Ovary (tissue), 9 donors: ENCODE measurements around the gene NT5DC3. TPM values are rescaled to one million over a fixed set of nuclear protein-coding genes. Genes with fewer than 3 reads are reported as not detected.
"Not testable (repeated sequence)": the region's sequence is repeated elsewhere in the genome, so short reads cannot be mapped to it uniquely, and the experiment has no call there.

Experiments used
- DNase-seq, 5 donors: peaks; one replicate each; pipeline ENCODE4 v3.0.0-alpha.2; 2019 to 2020
- H3K27ac ChIP-seq, 2 donors: fragments of 200-600 bp; one replicate each; pipeline versions ENCODE4 v1.5.1 to v1.8.0; 2019 to 2022
- H3K27me3 ChIP-seq: fragments of 200-600 bp; one replicate; pipeline ENCODE4 v1.8.0; 2022
- H3K36me3 ChIP-seq: fragments of 200-600 bp; sonication (generic); one replicate; pipeline ENCODE4 v1.5.1; 2019
- H3K4me1 ChIP-seq: one replicate; pipeline ENCODE4 v1.8.1; 2013; ENCODE audit warnings: mild to moderate bottlenecking, moderate library complexity; ENCODE audit not compliant: insufficient read depth
- H3K4me3 ChIP-seq: fragments of 200-600 bp; sonication (generic); one replicate; pipeline ENCODE4 v1.5.1; 2017
- H3K9me3 ChIP-seq, 2 donors: fragments of 200-600 bp in 1 of 2; sonication (generic) in 1 of 2; one replicate each; pipeline versions ENCODE4 v1.5.1 to v1.8.1; 2013 to 2019; ENCODE audit warnings: mild to moderate bottlenecking in 1 of 2, moderate library complexity in 1 of 2
- CTCF ChIP-seq, 3 donors: fragments of 450-650 bp in 2 of 3; fragments of 200-600 bp in 1 of 3; IDR thresholded peaks; one replicate each; pipeline versions ENCODE4 v1.5.1 to v1.8.0; 2016 to 2022; ENCODE audit warnings: antibody characterized with exemption in 3 of 3, mild to moderate bottlenecking in 1 of 3
- EP300 ChIP-seq: sonication (generic); formaldehyde crosslinking; IDR thresholded peaks from one replicate; pipeline ENCODE4 v1.6.1; 2017; ENCODE audit warnings: antibody characterized with exemption
- POLR2A ChIP-seq: fragments of 450-650 bp; IDR thresholded peaks from one replicate; pipeline ENCODE4 v1.6.1; 2017; ENCODE audit warnings: antibody characterized with exemption, mild to moderate bottlenecking, moderate library complexity
- WGBS, 3 donors: extraction: QIAGEN DNeasy Blood & Tissue Kit in 1 of 3; methylation state at CpG; one replicate each; pipeline versions ENCODE4 v1.1.5 to v1.1.7; 2013 to 2017; 5-methylcytosine and 5-hydroxymethylcytosine counted together
- intact Hi-C, 4 donors: fragments of 100-400 bp; cut with DNase I; formaldehyde crosslinking; loops; one replicate each; pipeline versions ENCODE4 v1.11.0 to v1.15.1; 2022 to 2023
- polyA plus RNA-seq, 2 donors: library from polyadenylated mRNA; stranded (reverse); fragments of 200-250 nt in 1 of 2; fragments of 350-450 nt in 1 of 2; fragmentation: Illumina TruSeq in 1 of 2; extraction: RNeasy Lipid Tissue Mini Kit (QIAGEN cat#74804) in 1 of 2; gene quantifications; one replicate each; pipeline ENCODE4 v1.2.3, GENCODE V29; 2013 to 2014
- total RNA-seq, 7 donors: library from RNA; depleted of rRNA in 2 of 7; stranded (reverse); fragments of >200 nt in 2 of 7; fragmentation: NEBNext Ultra II Directional in 3 of 7; extraction: Animal tissue kit (Norgen Biotek cat#: 25700) in 3 of 7; gene quantifications; one replicate each; pipeline versions ENCODE4 v1.1.0 to v1.2.4, GENCODE V29; 2016 to 2023
- donor health status: DM: no; HTN: no; CAD: no; lungs with moderate emphysema.
- donor health status: DM: no; HTN: no; CAD: no.
- donor health status: Bipolar disorder and iron deficiency.
- donor health status: DM: yes; HTN: yes; CAD: no.
- donor health status: DM: no; HTN: no; CAD: no.
- donor health status: DM: yes; HTN: yes; CAD: no.

Gene NT5DC3
- total and polyA plus RNA-seq, 9 donors: 1.8 to 9.3 (median 7.1) TPM

DNA sequence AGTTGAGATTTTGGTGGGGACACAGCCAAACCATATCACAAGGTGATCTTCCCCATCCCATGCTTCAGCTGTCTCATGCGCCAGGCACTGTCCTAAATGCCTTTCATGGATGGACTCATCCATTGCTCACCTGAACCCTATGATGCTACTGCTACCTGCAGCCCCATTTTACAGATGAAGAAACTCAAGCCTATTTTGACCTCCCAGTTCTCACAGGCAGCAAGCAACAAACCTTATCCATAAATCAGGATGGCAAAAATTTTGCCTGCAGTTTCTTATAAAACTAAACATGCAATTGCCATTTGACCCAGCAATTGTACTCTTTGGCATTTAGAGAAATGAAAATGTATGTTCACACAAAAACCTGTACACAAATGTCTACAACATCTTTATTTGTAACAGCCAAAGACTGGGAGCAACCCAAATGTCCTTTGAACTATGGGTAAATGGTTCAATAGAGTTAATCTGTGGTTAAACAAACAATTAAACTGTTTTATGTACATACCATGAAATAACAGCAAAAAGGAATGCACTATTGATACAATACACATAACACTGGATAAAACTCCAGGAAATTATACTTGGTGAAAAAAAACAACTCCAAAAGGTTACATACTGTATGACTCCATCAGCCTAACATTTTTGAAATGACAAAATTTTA, 2.6 kb downstream of the NT5DC3 start:
- Histone ChIP-seq H3K4me3 (peak overlapping the region; percentile 87), H3K27me3 (no peaks in the 10 kb centered on the region), H3K27ac (no peak overlapping the region), H3K9me3 (no peaks in the 10 kb centered on the region), H3K36me3 (no peaks in the 10 kb centered on the region), H3K4me1 (peaks cover 1% of the 10 kb centered on the region)
- intact Hi-C loops: no loop called here
- no peak for DNase-seq
- 98 to 100% (median 100%) methylated on average over 1 of the region's 1 CpG for WGBS, 3 donors
- no peak for TF ChIP-seq POLR2A
- no peak for TF ChIP-seq EP300
- TF ChIP-seq CTCF (IDR thresholded peaks at IDR 0.05): no peak

GRCh38 chr12:103836345-103836744, 4.7 kb downstream of the NT5DC3 start:
- Histone ChIP-seq H3K9me3 (no peaks in the 10 kb centered on the region), H3K4me1 (peaks cover 1% of the 10 kb centered on the region), H3K36me3 (no peaks in the 10 kb centered on the region), H3K27me3 (no peaks in the 10 kb centered on the region), H3K27ac (no peak overlapping the region), H3K4me3 (no peak overlapping the region)
- DNase-seq: no peak
- intact Hi-C loops: no loop called here
- 69 to 83% (median 82%) methylated on average over 5 of the region's 5 CpGs for WGBS, 3 donors
- TF ChIP-seq EP300: no peak
- no peak for TF ChIP-seq POLR2A
- no peak for TF ChIP-seq CTCF (IDR thresholded peaks at IDR 0.05)

- 95 to 97% (median 96%) methylated on average over 11 of the region's 11 CpGs for WGBS, 3 donors
- DNase-seq, H3K4me1 ChIP-seq, H3K9me3 ChIP-seq, H3K36me3 ChIP-seq, intact Hi-C loops, H3K27me3 ChIP-seq, H3K27ac ChIP-seq, H3K4me3 ChIP-seq: not testable (repeated sequence)
These were observed 5.2 kb downstream of the NT5DC3 start for GRCh38 chr12:103835747-103836335.

DNA sequence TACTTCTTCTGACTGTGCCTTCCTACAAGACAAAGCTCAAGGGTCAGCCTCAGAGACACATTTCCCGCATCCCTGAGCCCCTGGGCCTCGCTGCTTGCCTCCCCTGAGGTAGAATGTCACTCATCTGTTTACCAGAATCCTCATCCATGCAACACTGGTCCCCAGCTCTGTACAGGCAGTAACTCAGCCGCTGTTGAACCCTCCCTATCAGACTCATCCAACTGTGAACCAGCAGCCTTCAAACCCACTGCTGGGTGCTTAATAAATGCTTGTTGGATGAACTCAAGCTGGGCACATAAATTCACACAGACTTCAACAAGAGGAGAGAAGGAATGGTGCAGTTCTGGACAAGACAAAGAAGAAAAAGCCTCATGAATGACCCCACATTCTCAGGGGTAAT, 6.1 kb downstream of the NT5DC3 start:
- H3K4me1 ChIP-seq: peaks cover 1% of the 10 kb centered on the region
- TF ChIP-seq CTCF (IDR thresholded peaks at IDR 0.05): no peak
- TF ChIP-seq EP300: no peak
- no peak for TF ChIP-seq POLR2A
- H3K4me3 ChIP-seq: no peak overlapping the region
- WGBS, 3 donors: 91 to 94% (median 91%) methylated on average over 3 of the region's 3 CpGs
- H3K27ac ChIP-seq: no peak overlapping the region
- intact Hi-C loops: no loop called here
- no peaks in the 10 kb centered on the region for H3K27me3 ChIP-seq
- no peak for DNase-seq
- H3K36me3 ChIP-seq: no peaks in the 10 kb centered on the region
- H3K9me3 ChIP-seq: no peaks in the 10 kb centered on the region

DNA sequence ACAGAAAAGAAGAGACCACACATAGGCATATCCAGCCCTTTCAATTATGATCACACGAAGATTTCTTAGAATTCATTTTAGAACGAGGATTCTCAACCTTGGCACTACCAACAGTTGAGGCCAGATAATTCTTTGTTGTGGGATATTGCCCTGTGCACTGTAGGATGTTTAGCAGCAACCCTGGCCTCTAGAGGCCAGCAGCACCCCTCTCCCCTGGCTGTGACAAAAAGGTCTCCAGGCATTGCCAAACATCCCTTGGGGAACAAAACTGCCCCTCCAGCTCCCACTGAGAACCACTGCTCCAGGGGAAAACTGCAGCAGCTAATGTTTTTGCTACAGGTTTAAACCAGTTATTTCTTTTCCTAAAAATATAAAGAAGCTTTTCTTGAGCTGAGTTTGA, 7.1 kb downstream of the NT5DC3 start:
- WGBS, 3 donors: 15 to 50% (median 23%) methylated on average over 2 of the region's 2 CpGs
- TF ChIP-seq POLR2A: no peak
- no peak for TF ChIP-seq EP300
- TF ChIP-seq CTCF (IDR thresholded peaks at IDR 0.05): no peak
- intact Hi-C loops: no loop called here
- H3K27me3 ChIP-seq: no peaks in the 10 kb centered on the region
- H3K4me1 ChIP-seq: no peaks in the 10 kb centered on the region
- no peaks in the 10 kb centered on the region for H3K9me3 ChIP-seq
- H3K36me3 ChIP-seq: no peaks in the 10 kb centered on the region
- no peak overlapping the region for H3K4me3 ChIP-seq
- no peak for DNase-seq
- H3K27ac ChIP-seq: no peak overlapping the region
